ENCODE data around the gene PPIF.

The PPIF gene

GRCh38 chr10:79367426-79368189, 20.3 kb downstream of the PPIF start:
- TF ChIP-seq CTCF (IDR thresholded peaks at IDR 0.05; ENCODE audit: extremely low read depth, missing control alignments), result no peak
- DNase-seq (ENCODE audit: low spot score), result no peak

GRCh38 chr10:79372871-79373270, 25.6 kb downstream of the PPIF start:
- DNase-seq (ENCODE audit: low spot score), result no peak
- no peak for TF ChIP-seq CTCF (IDR thresholded peaks at IDR 0.05; ENCODE audit: extremely low read depth, missing control alignments)

GRCh38 chr10:79374312-79375191, 27.3 kb downstream of the PPIF start:
- peak; percentile 85 for DNase-seq (ENCODE audit: low spot score)

GRCh38 chr10:79375321-79376077, 28.2 kb downstream of the PPIF start:
- peak; percentile 4 for DNase-seq (ENCODE audit: low spot score)
- TF ChIP-seq CTCF (IDR thresholded peaks at IDR 0.05; ENCODE audit: extremely low read depth, missing control alignments), result no peak

More at GRCh38 chr10:79374312-79375191, 27.3 kb downstream of the PPIF start:
- TF ChIP-seq CTCF (IDR thresholded peaks at IDR 0.05; ENCODE audit: extremely low read depth, missing control alignments), result peak; percentile 93

GRCh38 chr10:79376078-79376628, 28.9 kb downstream of the PPIF start:
- DNase-seq (ENCODE audit: low spot score), result no peak
- TF ChIP-seq CTCF (IDR thresholded peaks at IDR 0.05; ENCODE audit: extremely low read depth, missing control alignments), result no peak

- no peak for TF ChIP-seq CTCF (IDR thresholded peaks at IDR 0.05; ENCODE audit: extremely low read depth, missing control alignments)
Observed at GRCh38 chr10:79376751-79377556, 29.7 kb downstream of the PPIF start.

More at GRCh38 chr10:79376751-79377556, 29.7 kb downstream of the PPIF start:
- DNase-seq (ENCODE audit: low spot score), result no peak

Data from GM20000 (cell line).